HepG2 (cell line): Measurements from ENCODE around the gene U2AF1L4. TPM values are rescaled to one million over a fixed set of nuclear protein-coding genes. Genes with fewer than 3 reads are reported as not detected.

Experiments
- FOXA3 ChIP-seq: IDR thresholded peaks from 2 replicates; pipeline ENCODE4 v1.6.1; 2016; ENCODE audit warnings: missing genetic modification reagents, missing compliant biosample characterization
- POLR2AphosphoS5 ChIP-seq: IDR thresholded peaks from 2 replicates; pipeline ENCODE4 v1.6.1; 2012; ENCODE audit warnings: low read depth, low read length
- SAFB2 ChIP-seq: sonication (generic); formaldehyde crosslinking; IDR thresholded peaks from 2 replicates; pipeline ENCODE4 v1.5.1; 2020; ENCODE audit warnings: missing genetic modification reagents, low read depth, mild to moderate bottlenecking, borderline replicate concordance
- SALL1 ChIP-seq: sonication (generic); formaldehyde crosslinking; IDR thresholded peaks from 2 replicates; pipeline ENCODE4 v1.8.0; 2022; ENCODE audit warnings: mild to moderate bottlenecking, missing genetic modification reagents
- ZIK1 ChIP-seq: sonication (generic); formaldehyde crosslinking; IDR thresholded peaks from 2 replicates; pipeline ENCODE4 v1.5.0; 2020; ENCODE audit warnings: mild to moderate bottlenecking, low read depth, missing genetic modification reagents, borderline replicate concordance
- ZMYM4 ChIP-seq: sonication (generic); formaldehyde crosslinking; IDR thresholded peaks from 2 replicates; pipeline ENCODE4 v1.8.1; 2023; ENCODE audit warnings: mild to moderate bottlenecking, missing genetic modification reagents
- ZNF142 ChIP-seq: sonication (generic); formaldehyde crosslinking; IDR thresholded peaks from 2 replicates; pipeline ENCODE4 v1.4.0; 2020; ENCODE audit warnings: missing genetic modification reagents
- ZNF383 ChIP-seq: sonication (generic); formaldehyde crosslinking; IDR thresholded peaks from 2 replicates; pipeline ENCODE4 v1.4.0; 2020; ENCODE audit warnings: missing genetic modification reagents, mild to moderate bottlenecking, borderline replicate concordance
- ZNF407 ChIP-seq: sonication (generic); formaldehyde crosslinking; IDR thresholded peaks from one replicate; pipeline ENCODE4 v1.5.1; 2020; ENCODE audit warnings: mild to moderate bottlenecking, missing genetic modification reagents; ENCODE audit errors: not compliant biosample characterization
- ZNF543 ChIP-seq: sonication (generic); formaldehyde crosslinking; IDR thresholded peaks from 2 replicates; pipeline ENCODE4 v1.4.0; 2020; ENCODE audit warnings: mild to moderate bottlenecking, missing genetic modification reagents
- ZNF850 ChIP-seq: sonication (generic); formaldehyde crosslinking; conservative IDR thresholded peaks from 2 replicates; pipeline ENCODE4 v1.9.0; 2021; ENCODE audit warnings: mild to moderate bottlenecking, missing genetic modification reagents
- polyA plus RNA-seq, 8 experiments: library from polyadenylated mRNA; depleted of rRNA in 3 of 8; stranded (reverse) in 7 of 8; unstranded in 1 of 8; fragments of >200 nt; fragmentation: Illumina TruSeq in 4 of 8; extraction: Trizol in 4 of 8; gene quantifications; 2 replicates each; pipeline versions ENCODE4 v1.2.1 to v1.2.3, GENCODE V29; 2011 to 2016; ENCODE audit warnings: low read depth in 4 of 8, missing spikeins in 1 of 8, mixed read lengths in 1 of 8; ENCODE audit not compliant: insufficient read depth in 1 of 8
- total RNA-seq, 5 experiments: library from RNA; depleted of rRNA; stranded (reverse); fragments of >200 nt; fragmentation: Illumina TruSeq; extraction: Trizol; gene quantifications; 2 replicates each; pipeline ENCODE4 v1.2.3, GENCODE V29; 2016; ENCODE audit warnings: low read depth in 1 of 5

Gene U2AF1L4
- total and polyA plus RNA-seq, 2 of the 13 experiments (the other 11 are each of a cell fraction or from before 2014, with no cell fraction given), result 7.9 to 15.4 TPM

- TF ChIP-seq FOXA3 (CRISPR knock-in tag) (no peak), ZNF543 (no peak), ZNF850 (CRISPR knock-in tag) (no peak), ZNF407 (CRISPR knock-in tag) (no peak), ZMYM4 (CRISPR knock-in tag) (no peak), POLR2AphosphoS5 (peak; percentile 45; the same call in 1 of the 2 replicates), SAFB2 (CRISPR knock-in tag) (no peak), ZIK1 (CRISPR knock-in tag) (no peak), ZNF142 (no peak), ZNF383 (CRISPR knock-in tag) (no peak), SALL1 (CRISPR knock-in tag) (no peak)
Observed at GRCh38 chr19:35745328-35746086, at the start of gene U2AF1L4, which contains the start of gene PSENEN (continued).
